Trophoblast cell (in vitro differentiated cells and primary cell): Measurements from ENCODE around the gene NAE1. TPM values are rescaled to one million over a fixed set of nuclear protein-coding genes. Genes with fewer than 3 reads are reported as not detected.

ENCODE experiments used
- DNase-seq, 2 donors: peaks; one replicate each; pipeline ENCODE4 v3.0.0-alpha.2; 2016
- H2AFZ ChIP-seq: 2 replicates; pipeline ENCODE4 v1.6.1; 2013; ENCODE audit warnings: low read length, moderate library complexity, mild to moderate bottlenecking; ENCODE audit not compliant: insufficient read depth, poor library complexity
- H2AK5ac ChIP-seq: 2 replicates; pipeline ENCODE4 v1.6.1; 2013; ENCODE audit warnings: mild to moderate bottlenecking, low read length
- H2BK120ac ChIP-seq: 2 replicates; pipeline ENCODE4 v1.6.1; 2013; ENCODE audit warnings: low read length, mild to moderate bottlenecking, moderate library complexity; ENCODE audit not compliant: insufficient read depth, poor library complexity
- H2BK12ac ChIP-seq: 2 replicates; pipeline ENCODE4 v1.6.1; 2013; ENCODE audit warnings: mild to moderate bottlenecking, low read length, moderate library complexity
- H2BK5ac ChIP-seq: 2 replicates; pipeline ENCODE4 v1.6.1; 2013; ENCODE audit warnings: low read length, low read depth, moderate library complexity, mild to moderate bottlenecking; ENCODE audit not compliant: poor library complexity
- H3K14ac ChIP-seq: 2 replicates; pipeline ENCODE4 v1.6.1; 2013; ENCODE audit warnings: mild to moderate bottlenecking, low read length
- H3K18ac ChIP-seq: 2 replicates; pipeline ENCODE4 v1.6.1; 2013; ENCODE audit warnings: mild to moderate bottlenecking, low read length
- H3K23ac ChIP-seq: 2 replicates; pipeline ENCODE4 v1.6.1; 2013; ENCODE audit warnings: low read length
- H3K27ac ChIP-seq: 2 replicates; pipeline ENCODE4 v1.5.1; 2013; ENCODE audit warnings: low read depth, mild to moderate bottlenecking, inconsistent platforms, low read length, moderate library complexity
- H3K27me3 ChIP-seq: 2 replicates; pipeline ENCODE4 v1.6.1; 2013; ENCODE audit warnings: inconsistent platforms, mild to moderate bottlenecking, low read length, moderate library complexity; ENCODE audit not compliant: insufficient read depth
- H3K36me3 ChIP-seq, 2 experiments: 1 replicate in 1 of 2; 2 replicates in 1 of 2; pipeline ENCODE4 v1.6.1; 2013; ENCODE audit warnings: low read length in 2 of 2, mild to moderate bottlenecking in 2 of 2, moderate library complexity in 1 of 2; ENCODE audit not compliant: insufficient read depth in 2 of 2, control insufficient read depth in 1 of 2
- H3K4ac ChIP-seq: 2 replicates; pipeline ENCODE4 v1.6.1; 2013; ENCODE audit warnings: low read depth, mild to moderate bottlenecking, low read length, moderate library complexity
- H3K4me1 ChIP-seq, 2 experiments: 1 replicate in 1 of 2; 2 replicates in 1 of 2; pipeline ENCODE4 v1.6.1; 2013; ENCODE audit warnings: low read length in 2 of 2, mild to moderate bottlenecking in 2 of 2, moderate library complexity in 1 of 2; ENCODE audit not compliant: insufficient read depth in 2 of 2, control insufficient read depth in 1 of 2
- H3K4me2 ChIP-seq: 2 replicates; pipeline ENCODE4 v1.6.1; 2013; ENCODE audit warnings: inconsistent platforms, mild to moderate bottlenecking, low read length, moderate library complexity
- H3K4me3 ChIP-seq: 2 replicates; pipeline ENCODE4 v1.5.1; 2013; ENCODE audit warnings: mild to moderate bottlenecking, low read depth, low read length, inconsistent platforms
- H3K79me1 ChIP-seq: one replicate; pipeline ENCODE4 v1.6.1; 2013; ENCODE audit warnings: low read length
- H3K79me2 ChIP-seq: 2 replicates; pipeline ENCODE4 v1.6.1; 2013; ENCODE audit warnings: low read length, mild to moderate bottlenecking; ENCODE audit not compliant: control insufficient read depth, insufficient read depth, poor library complexity
- H3K9ac ChIP-seq: 2 replicates; pipeline ENCODE4 v1.6.1; 2013; ENCODE audit warnings: mild to moderate bottlenecking, low read length
- H3K9me3 ChIP-seq: 2 replicates; pipeline ENCODE4 v1.6.1; 2013; ENCODE audit warnings: low read depth, mild to moderate bottlenecking, control low read depth, inconsistent platforms, low read length; ENCODE audit not compliant: insufficient read depth
- H4K12ac ChIP-seq: 2 replicates; pipeline ENCODE4 v1.6.1; 2013; ENCODE audit warnings: low read depth, mild to moderate bottlenecking, low read length, moderate library complexity
- H4K8ac ChIP-seq: 2 replicates; pipeline ENCODE4 v1.6.1; 2013; ENCODE audit warnings: low read depth, mild to moderate bottlenecking, low read length, moderate library complexity
- H4K91ac ChIP-seq: one replicate; pipeline ENCODE4 v1.6.1; 2013; ENCODE audit warnings: low read depth, mild to moderate bottlenecking, low read length, moderate library complexity
- WGBS: extraction: QIAGEN DNeasy Blood & Tissue Kit; methylation state at CpG from one replicate; pipeline ENCODE4 v1.1.7; 2013; ENCODE audit warnings: missing lambda C conversion rate; ENCODE audit not compliant: insufficient read length, insufficient coverage; ENCODE audit errors: extremely low coverage; 5-methylcytosine and 5-hydroxymethylcytosine counted together
- polyA plus RNA-seq: library from polyadenylated mRNA; stranded (reverse); fragments of 200-250 nt; gene quantifications from 2 replicates; pipeline ENCODE4 v1.2.3, GENCODE V29; 2013

NAE1 gene
- 87.2 and 89.9 TPM in 2 replicates for polyA plus RNA-seq

GRCh38 chr16:66830422-66831404 is at the start of gene NAE1:
Gene NAE1, minus strand, starts transcription at chr16:66830976. Its CDS starts 77 bp downstream, at chr16:66830899.
- H3K27ac ChIP-seq, result peak within 1 kb of the TSS; percentile 80
- peak within 1 kb of the TSS; percentile 88 for H3K18ac ChIP-seq
- H3K4ac ChIP-seq, result peak within 1 kb of the TSS; percentile 77
- no peak within 1 kb of the TSS for H2AK5ac ChIP-seq
- H3K4me3 ChIP-seq, result peak within 1 kb of the TSS; percentile 92
- no CpG with 5 or more reads among the region's 84 CpGs for WGBS
- no peak within 1 kb of the TSS for H3K23ac ChIP-seq
- H2BK12ac ChIP-seq, result no peak within 1 kb of the TSS
- peaks cover 2% of the 10 kb centered on the region for H3K27me3 ChIP-seq
- H3K4me2 ChIP-seq, result peak within 1 kb of the TSS; percentile 83
- H4K91ac ChIP-seq, result peak within 1 kb of the TSS; percentile 84
- H4K12ac ChIP-seq, result peak within 1 kb of the TSS; percentile 93
- H3K14ac ChIP-seq, result peak within 1 kb of the TSS; percentile 94
- H3K79me1 ChIP-seq, result peaks cover 4% of the 10 kb centered on the region
- H3K4me1 ChIP-seq, result peaks cover 2 to 3% of the 10 kb centered on the region in 2 experiments
- H4K8ac ChIP-seq, result peak within 1 kb of the TSS; percentile 89
- peak within 1 kb of the TSS; percentile 98 for H3K9ac ChIP-seq
- H2BK120ac ChIP-seq, result peak within 1 kb of the TSS; percentile 73
- H3K9me3 ChIP-seq, result no peaks in the 10 kb centered on the region
- peaks cover 3 to 8% of the 10 kb centered on the region in 2 experiments for H3K36me3 ChIP-seq
- H2BK5ac ChIP-seq, result peak within 1 kb of the TSS; percentile 14
- H3K79me2 ChIP-seq, result peaks cover 6% of the 10 kb centered on the region
- peak within 1 kb of the TSS; percentile 61 for H2AFZ ChIP-seq
- peak; percentile 89 to 98 for DNase-seq

- WGBS, result no CpG with 5 or more reads among the region's 5 CpGs
Observed at GRCh38 chr16:66878067-66878466, 47.3 kb upstream of the NAE1 start.

GRCh38 chr16:66874079-66874775 is 43.5 kb upstream of the NAE1 start:
- H3K14ac ChIP-seq, result no peak overlapping the region
- no peaks in the 10 kb centered on the region for H3K9me3 ChIP-seq
- H2BK12ac ChIP-seq, result no peak overlapping the region
- no peak overlapping the region for H3K23ac ChIP-seq
- DNase-seq, result peak in 1 of 2 donors; percentile 13
- H3K18ac ChIP-seq, result no peak overlapping the region
- no peaks in the 10 kb centered on the region for H3K27me3 ChIP-seq
- no peaks in the 10 kb centered on the region for H3K79me1 ChIP-seq
- no peak overlapping the region for H2BK5ac ChIP-seq
- no peak overlapping the region for H4K12ac ChIP-seq
- no peak overlapping the region for H2AFZ ChIP-seq
- no peak overlapping the region for H3K4me3 ChIP-seq
- H4K8ac ChIP-seq, result no peak overlapping the region
- H3K27ac ChIP-seq, result no peak overlapping the region
- H2BK120ac ChIP-seq, result no peak overlapping the region
- H4K91ac ChIP-seq, result no peak overlapping the region
- no peaks in the 10 kb centered on the region for H3K79me2 ChIP-seq
- H3K4ac ChIP-seq, result no peak overlapping the region
- WGBS, result no CpG with 5 or more reads among the region's 1 CpG
- H3K4me2 ChIP-seq, result no peak overlapping the region
- no peak overlapping the region for H3K9ac ChIP-seq
- peaks cover 2 to 8% of the 10 kb centered on the region in 2 experiments for H3K4me1 ChIP-seq
- H3K36me3 ChIP-seq, result no peaks in the 10 kb centered on the region
- no peak overlapping the region for H2AK5ac ChIP-seq

More at GRCh38 chr16:66878067-66878466, 47.3 kb upstream of the NAE1 start:
- Histone ChIP-seq H3K36me3 (no peaks in the 10 kb centered on the region), H2BK120ac (no peak overlapping the region), H2BK5ac (no peak overlapping the region), H2AFZ (no peak overlapping the region), H3K79me2 (peaks cover 5% of the 10 kb centered on the region), H4K91ac (no peak overlapping the region), H2AK5ac (no peak overlapping the region), H3K23ac (no peak overlapping the region), H2BK12ac (no peak overlapping the region), H3K4me1 (peaks cover 6 to 8% of the 10 kb centered on the region in 2 experiments), H3K4ac (no peak overlapping the region), H3K9ac (no peak overlapping the region), H3K27me3 (no peaks in the 10 kb centered on the region), H3K18ac (no peak overlapping the region), H3K4me2 (no peak overlapping the region), H3K14ac (no peak overlapping the region), H3K27ac (no peak overlapping the region), H3K9me3 (no peaks in the 10 kb centered on the region), H4K12ac (no peak overlapping the region), H3K79me1 (peaks cover 10% of the 10 kb centered on the region), H3K4me3 (no peak overlapping the region), H4K8ac (no peak overlapping the region)
- no peak for DNase-seq

GRCh38 chr16:66873685-66874055 is 42.9 kb upstream of the NAE1 start:
- no peak overlapping the region for H2AK5ac ChIP-seq
- no peaks in the 10 kb centered on the region for H3K27me3 ChIP-seq
- no peak overlapping the region for H2BK120ac ChIP-seq
- H3K79me1 ChIP-seq, result no peaks in the 10 kb centered on the region
- H3K4ac ChIP-seq, result no peak overlapping the region
- H3K4me2 ChIP-seq, result no peak overlapping the region
- H2BK5ac ChIP-seq, result no peak overlapping the region
- peak overlapping the region; percentile 48 for H2AFZ ChIP-seq
- no peak for DNase-seq
- H3K36me3 ChIP-seq, result no peaks in the 10 kb centered on the region
- no peak overlapping the region for H3K9ac ChIP-seq
- H3K9me3 ChIP-seq, result no peaks in the 10 kb centered on the region
- H3K14ac ChIP-seq, result no peak overlapping the region
- no peak overlapping the region for H2BK12ac ChIP-seq
- H3K4me1 ChIP-seq, result peaks cover 2 to 8% of the 10 kb centered on the region in 2 experiments
- no peak overlapping the region for H3K18ac ChIP-seq
- no peak overlapping the region for H4K12ac ChIP-seq
- H3K4me3 ChIP-seq, result no peak overlapping the region
- H3K27ac ChIP-seq, result no peak overlapping the region
- H4K8ac ChIP-seq, result no peak overlapping the region
- no peaks in the 10 kb centered on the region for H3K79me2 ChIP-seq
- no peak overlapping the region for H4K91ac ChIP-seq
- no peak overlapping the region for H3K23ac ChIP-seq
